IPS-18c (cell line): ENCODE measurements around the gene PHLDB2.
A peak's percentile ranks its signal among the peaks of the same experiment; 100 is the strongest.

Experiments used
- H3K4me3 ChIP-seq: 2 replicates; pipeline ENCODE4 v1.7.0; 2013; ENCODE audit warnings: low read depth, mild to moderate bottlenecking, low read length, moderate library complexity; ENCODE audit not compliant: insufficient read depth
- H3K9me3 ChIP-seq: one replicate; pipeline ENCODE4 v1.6.1; 2013; ENCODE audit warnings: mild to moderate bottlenecking, low read length, moderate library complexity; ENCODE audit not compliant: control insufficient read depth, insufficient read depth

Gene PHLDB2

GRCh38 chr3:111846039-111846438 is 13.0 kb upstream of the PHLDB2 start:
- Histone ChIP-seq H3K9me3 (no peaks in the 10 kb centered on the region), H3K4me3 (no peak overlapping the region)

DNA sequence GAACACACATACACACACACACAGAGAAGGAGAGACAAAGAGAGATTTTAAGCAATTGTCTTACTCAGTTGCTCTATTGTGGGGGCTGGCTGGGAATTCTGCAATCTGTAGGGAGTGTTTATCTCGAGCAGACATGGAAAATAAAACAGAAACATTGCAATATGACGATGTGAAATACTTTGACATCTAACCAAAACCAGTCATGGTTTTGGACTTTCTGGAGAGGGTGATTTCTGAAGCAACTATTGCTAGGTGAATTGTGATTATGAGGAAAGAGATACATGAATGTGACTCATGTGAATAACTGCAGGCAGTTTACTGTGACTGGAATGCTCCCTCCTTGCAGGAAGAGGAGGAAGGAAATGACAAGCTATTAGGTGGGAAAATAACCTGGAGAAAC is 12.3 kb upstream of the PHLDB2 start:
- Histone ChIP-seq H3K9me3 (no peaks in the 10 kb centered on the region), H3K4me3 (no peak overlapping the region)

DNA sequence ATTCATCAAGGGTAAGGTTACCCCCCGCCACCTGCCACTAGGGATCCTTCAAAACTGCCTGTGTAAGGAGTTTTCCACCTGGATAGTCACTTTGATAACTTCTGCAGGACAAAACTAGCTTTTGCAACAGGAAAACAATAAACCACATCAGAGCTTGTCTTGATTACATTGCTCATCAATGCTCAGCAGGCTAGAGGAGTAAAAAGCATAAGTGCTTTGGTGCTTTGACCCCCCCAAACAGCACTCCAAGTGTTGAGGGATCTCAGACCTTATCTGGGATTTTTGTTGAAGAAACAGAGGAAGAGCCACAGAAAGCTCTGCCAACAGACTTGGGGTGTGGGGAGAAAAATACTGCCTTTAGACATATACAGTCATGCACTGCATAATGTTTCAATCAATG is 10.8 kb upstream of the PHLDB2 start:
- Histone ChIP-seq H3K9me3 (no peaks in the 10 kb centered on the region), H3K4me3 (no peak overlapping the region)

- H3K9me3 ChIP-seq: no peaks in the 10 kb centered on the region
- H3K4me3 ChIP-seq: no peak overlapping the region
Measured at GRCh38 chr3:111848778-111849177, 10.3 kb upstream of the PHLDB2 start.

GRCh38 chr3:111850537-111850936 is 8.5 kb upstream of the PHLDB2 start:
- H3K9me3 ChIP-seq: no peaks in the 10 kb centered on the region

GRCh38 chr3:111851511-111851954 is 7.5 kb upstream of the PHLDB2 start:
- H3K4me3 ChIP-seq: no peak overlapping the region
- H3K9me3 ChIP-seq: no peaks in the 10 kb centered on the region

More at GRCh38 chr3:111850537-111850936, 8.5 kb upstream of the PHLDB2 start:
- H3K4me3 ChIP-seq: no peak overlapping the region

DNA sequence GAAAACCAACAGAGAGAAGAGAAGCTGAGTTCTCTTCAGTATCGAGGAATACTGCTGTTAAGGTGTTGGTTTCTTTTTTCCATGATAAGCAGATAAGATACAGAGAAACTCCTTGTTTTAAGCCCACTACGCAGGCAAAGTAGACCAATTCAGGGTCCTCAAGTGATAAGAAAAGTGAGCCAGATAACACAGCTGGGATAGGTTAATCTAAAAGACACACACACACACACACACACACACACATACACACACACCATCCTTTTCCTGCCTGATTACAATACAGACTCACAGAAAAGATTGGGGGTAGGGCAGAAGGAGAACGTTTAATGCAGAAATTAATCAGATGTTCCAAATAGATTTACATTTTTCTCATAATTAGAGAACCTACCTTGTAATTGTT is 6.5 kb upstream of the PHLDB2 start:
- no peak overlapping the region for H3K4me3 ChIP-seq

DNA sequence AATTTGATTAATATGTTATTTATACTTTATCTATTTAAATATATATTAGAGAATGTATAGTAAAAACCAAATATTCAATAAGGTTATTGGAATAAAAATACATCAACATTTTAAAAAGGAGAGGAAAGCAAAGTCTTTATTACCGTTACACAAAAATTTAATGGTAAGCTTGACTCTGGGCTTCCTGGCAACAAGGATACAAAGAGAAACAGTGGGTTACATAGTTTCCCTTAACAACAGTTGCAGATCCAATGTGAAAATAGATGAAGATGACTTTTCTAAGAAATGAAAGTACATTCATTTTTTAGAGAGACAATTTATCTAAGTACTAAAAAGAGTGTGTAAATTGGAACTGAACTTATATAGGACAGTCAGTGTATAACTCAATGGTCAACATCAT is 6.0 kb upstream of the PHLDB2 start:
- Histone ChIP-seq H3K9me3 (peaks cover 3% of the 10 kb centered on the region), H3K4me3 (no peak overlapping the region)

More for the DNA sequence above, 6.5 kb upstream of the PHLDB2 start:
- H3K9me3 ChIP-seq: peaks cover 3% of the 10 kb centered on the region

GRCh38 chr3:111854990-111855389 is 4.1 kb upstream of the PHLDB2 start:
- H3K4me3 ChIP-seq: no peak overlapping the region
- H3K9me3 ChIP-seq: peaks cover 3% of the 10 kb centered on the region

GRCh38 chr3:111856501-111856900 is 2.6 kb upstream of the PHLDB2 start:
- no peak overlapping the region for H3K4me3 ChIP-seq
- peaks cover 3% of the 10 kb centered on the region for H3K9me3 ChIP-seq

DNA sequence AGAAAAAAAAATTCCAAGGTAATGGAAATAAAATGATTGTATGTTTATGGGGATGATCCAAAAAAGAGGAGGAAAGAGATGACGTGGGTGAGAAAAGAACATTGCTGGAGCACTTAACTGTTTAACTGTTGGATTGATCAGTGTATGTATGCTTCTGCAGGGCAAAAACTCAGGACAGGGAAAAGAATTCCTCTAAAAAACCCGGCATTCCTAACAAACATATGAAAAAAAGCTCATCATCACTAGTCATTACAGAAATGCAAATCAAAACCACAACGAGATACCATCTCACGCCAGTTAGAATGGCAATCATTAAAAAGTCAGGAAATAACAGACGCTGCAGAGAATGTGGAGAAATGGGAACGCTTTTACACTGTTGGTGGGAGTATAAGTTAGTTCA is 1.6 kb upstream of the PHLDB2 start:
- Histone ChIP-seq H3K4me3 (no peak overlapping the region), H3K9me3 (peaks cover 3% of the 10 kb centered on the region)

GRCh38 chr3:111858642-111859041 is 423 bp upstream of the PHLDB2 start:
- Histone ChIP-seq H3K9me3 (peaks cover 3% of the 10 kb centered on the region), H3K4me3 (peak overlapping the region; percentile 68)

DNA sequence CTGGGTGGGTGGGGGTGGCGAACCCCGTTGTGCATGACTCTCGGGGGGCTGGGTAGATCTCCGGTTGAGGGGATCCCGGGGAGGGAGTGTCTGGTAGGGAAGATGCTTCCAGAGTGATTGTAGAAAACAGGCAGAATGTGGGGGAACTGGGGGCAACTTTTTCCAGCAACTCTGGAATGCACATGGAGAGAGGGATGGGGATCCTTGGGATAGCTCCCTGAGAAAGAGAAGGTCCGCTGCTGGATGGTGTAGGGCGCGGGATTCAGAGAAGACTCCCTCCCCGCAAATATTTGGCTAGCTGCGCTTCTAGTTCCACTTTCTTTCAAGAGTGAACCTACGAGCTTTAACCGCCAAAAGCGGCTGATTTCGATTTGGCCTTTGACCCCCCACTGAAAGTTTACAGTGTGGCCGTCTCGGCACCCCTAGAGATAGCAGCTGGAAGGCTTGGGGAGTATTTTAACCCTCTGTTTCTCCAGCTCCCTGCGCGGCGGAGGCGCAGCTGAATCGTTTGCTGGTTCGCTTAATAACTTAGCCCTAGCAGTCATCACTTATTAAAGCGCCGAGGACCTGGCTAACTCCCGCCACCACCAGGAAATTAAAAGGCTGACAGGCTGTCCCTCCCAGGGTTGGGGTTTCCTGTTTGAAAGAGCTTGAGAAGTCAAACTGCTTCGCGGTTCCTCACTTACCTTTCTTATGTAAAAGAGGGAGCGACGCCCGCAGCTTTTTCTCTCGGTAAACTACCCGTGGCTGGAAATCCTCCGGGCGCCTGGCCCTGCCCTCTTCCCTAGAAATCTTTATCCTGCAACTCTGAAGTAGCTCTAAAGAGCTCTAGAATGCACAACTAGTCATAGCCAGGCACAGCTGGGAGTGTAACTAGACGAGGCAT is 1.2 kb downstream of the PHLDB2 start:
- Histone ChIP-seq H3K4me3 (peak overlapping the region; percentile 68), H3K9me3 (peaks cover 3% of the 10 kb centered on the region)

DNA sequence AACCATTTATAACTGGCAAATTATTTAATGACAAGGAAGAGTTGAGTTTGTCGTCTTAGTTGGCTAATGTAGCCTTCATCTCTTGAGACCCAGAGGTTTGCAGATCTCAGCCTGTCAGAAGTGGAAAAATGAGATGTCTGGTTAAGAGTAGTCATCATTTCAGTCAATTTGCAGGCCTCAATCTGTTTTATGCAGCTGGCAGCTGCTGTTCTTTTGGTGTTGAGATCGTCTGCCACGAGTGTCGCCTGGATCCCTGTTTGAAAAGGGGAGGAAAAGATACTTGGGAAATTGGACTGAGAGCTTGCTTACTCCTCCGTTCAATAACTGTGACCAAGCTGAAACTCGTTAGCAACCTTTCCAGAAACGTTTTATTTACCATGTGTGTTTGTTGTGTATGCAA is 2.3 kb downstream of the PHLDB2 start:
- Histone ChIP-seq H3K4me3 (no peak overlapping the region), H3K9me3 (peaks cover 3% of the 10 kb centered on the region)

GRCh38 chr3:111862415-111862814 is 3.4 kb downstream of the PHLDB2 start:
- no peak overlapping the region for H3K4me3 ChIP-seq

DNA sequence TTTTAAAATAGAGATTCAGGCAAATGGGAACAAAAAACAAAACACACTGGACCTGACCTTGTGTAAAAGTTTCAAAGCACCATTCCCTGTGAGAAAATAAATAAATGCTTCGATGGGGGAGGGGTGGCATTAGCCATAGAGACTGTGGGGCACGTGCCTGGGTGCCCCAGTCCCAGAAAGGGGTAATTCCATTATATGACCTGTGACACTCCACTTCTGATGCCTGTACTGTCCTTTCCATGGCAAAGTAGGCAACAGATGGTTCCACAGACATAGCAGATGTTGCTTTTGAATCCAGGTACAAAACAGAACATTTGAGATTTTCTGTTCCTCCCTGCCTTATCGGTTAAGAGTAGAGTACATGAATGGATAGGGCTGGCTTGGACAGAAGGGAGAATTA is 3.9 kb downstream of the PHLDB2 start:
- H3K9me3 ChIP-seq: no peaks in the 10 kb centered on the region
- no peak overlapping the region for H3K4me3 ChIP-seq

More at GRCh38 chr3:111862415-111862814, 3.4 kb downstream of the PHLDB2 start:
- H3K9me3 ChIP-seq: no peaks in the 10 kb centered on the region

DNA sequence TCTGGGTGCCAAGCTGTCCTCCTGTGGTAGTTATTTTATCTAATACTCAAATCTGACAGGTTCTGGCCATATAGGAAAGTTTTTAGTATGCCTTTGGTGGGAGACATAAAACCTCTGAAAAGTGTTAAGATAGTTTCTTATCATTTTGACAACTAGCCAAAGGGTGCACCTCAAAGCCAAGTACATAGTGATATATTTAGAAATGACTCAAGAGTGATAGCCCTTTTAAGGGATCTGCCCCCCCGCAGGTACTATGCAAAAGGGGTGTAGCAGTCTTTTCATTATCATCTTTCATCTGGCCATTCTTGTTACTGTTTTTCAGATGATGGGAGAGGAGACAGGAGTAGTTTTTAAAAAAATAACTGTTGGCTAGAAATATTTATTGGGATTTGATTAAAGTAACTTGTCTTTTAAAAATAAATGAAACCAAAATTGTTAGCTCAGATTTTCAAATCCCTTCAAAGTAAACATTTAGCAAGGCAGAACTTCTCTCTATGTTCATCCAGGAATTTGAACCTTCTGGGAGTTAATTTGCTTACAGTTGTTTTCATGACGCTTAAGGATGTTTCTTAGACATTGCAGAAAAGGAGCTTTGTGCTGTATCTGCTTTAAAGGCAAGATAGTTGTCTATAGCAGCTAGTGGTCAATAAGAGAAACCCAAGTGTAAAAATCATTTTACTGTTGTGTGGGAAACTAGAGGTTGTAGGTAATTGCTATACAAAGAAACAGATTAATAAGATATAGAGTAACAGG is 5.1 kb downstream of the PHLDB2 start:
- no peak overlapping the region for H3K4me3 ChIP-seq
- no peaks in the 10 kb centered on the region for H3K9me3 ChIP-seq
